ENCODE data around the gene SYN1. TPM values are rescaled to one million over a fixed set of nuclear protein-coding genes. Genes with fewer than 3 reads are reported as not detected.

SYN1 gene
- total RNA-seq, 1 donor from 2014 or later = 0.57 TPM

- intact Hi-C loops (cut with micrococcal nuclease) = no loop called here
Observed at GRCh38 chrX:47574547-47575301, 44.9 kb downstream of the SYN1 start.

- intact Hi-C loops (cut with micrococcal nuclease) = no loop called here
Observed at GRCh38 chrX:47574076-47574546, 45.5 kb downstream of the SYN1 start.

GRCh38 chrX:47573341-47574075 is 46.1 kb downstream of the SYN1 start:
- intact Hi-C loops (cut with micrococcal nuclease) = no loop called here

GRCh38 chrX:47572773-47573340 is 46.8 kb downstream of the SYN1 start:
- intact Hi-C loops (cut with micrococcal nuclease) = no loop called here

- intact Hi-C loops (cut with micrococcal nuclease) = no loop called here
Observed at GRCh38 chrX:47571896-47572295, 47.8 kb downstream of the SYN1 start.

GRCh38 chrX:47571215-47571614 is 48.4 kb downstream of the SYN1 start:
- intact Hi-C loops (cut with micrococcal nuclease) = no loop called here

- intact Hi-C loops (cut with micrococcal nuclease) = no loop called here
Observed at GRCh38 chrX:47570794-47571193, 48.9 kb downstream of the SYN1 start.

- intact Hi-C loops (cut with micrococcal nuclease) = loop anchor here (10.0 kb wide), 1 partner anchor 186 kb away; no protein-coding TSS in a partner anchor
Observed at GRCh38 chrX:47568656-47569295, 50.9 kb downstream of the SYN1 start.

- intact Hi-C loops (cut with micrococcal nuclease) = loop anchor here (10.0 kb wide), 1 partner anchor 188 kb away; no protein-coding TSS in a partner anchor
Observed at GRCh38 chrX:47566841-47567240, 52.8 kb downstream of the SYN1 start.

- intact Hi-C loops (cut with micrococcal nuclease) = loop anchor here (5.0 to 10.0 kb wide), 3 partner anchors 158 to 463 kb away; no protein-coding TSS in a partner anchor
Observed at GRCh38 chrX:47564438-47565085, 55.1 kb downstream of the SYN1 start.

- intact Hi-C loops (cut with micrococcal nuclease) = loop anchor here (5.0 to 10.0 kb wide), 3 partner anchors 158 to 463 kb away; no protein-coding TSS in a partner anchor
Observed at GRCh38 chrX:47563801-47564315, 55.8 kb downstream of the SYN1 start.

- intact Hi-C loops (cut with micrococcal nuclease) = loop anchor here (5.0 to 10.0 kb wide), 3 partner anchors 160 to 465 kb away; no protein-coding TSS in a partner anchor
Observed at GRCh38 chrX:47562615-47563243, 56.9 kb downstream of the SYN1 start.

- intact Hi-C loops (cut with micrococcal nuclease) = loop anchor here (1.0 to 10.0 kb wide), 10 partner anchors 21 to 466 kb away; partner anchors contain the start of genes CDK16, ELK1, TIMP1 and UBA1
Observed at GRCh38 chrX:47561659-47562151, 58.0 kb downstream of the SYN1 start.

- intact Hi-C loops (cut with micrococcal nuclease) = loop anchor here (1.0 to 10.0 kb wide), 10 partner anchors 21 to 466 kb away; partner anchors contain the start of genes CDK16, ELK1, TIMP1 and UBA1
Observed at GRCh38 chrX:47560934-47561658, 58.6 kb downstream of the SYN1 start, which contains the start of gene ARAF. ARAF (plus strand) TSS chrX:47561205; CDS start chrX:47562968, 1,763 bp downstream.

GRCh38 chrX:47560179-47560933 is 59.3 kb downstream of the SYN1 start:
- intact Hi-C loops (cut with micrococcal nuclease) = loop anchor here (2.0 to 10.0 kb wide), 4 partner anchors 162 to 467 kb away; partner anchors contain the start of gene ZNF81

GRCh38 chrX:47558436-47558835 is 61.2 kb downstream of the SYN1 start:
- intact Hi-C loops (cut with micrococcal nuclease) = no loop called here

GRCh38 chrX:47556045-47556623 is 63.5 kb downstream of the SYN1 start:
- intact Hi-C loops (cut with micrococcal nuclease) = loop anchor here (1.0 kb wide), 1 partner anchor 338 kb away; the partner anchor contains the start of gene CDK16

Measured in T-helper 2 cell treated with Interferon-gamma antibody and Interleukin-4, amounts not matched to agents 100 ng/mL and 5 ng/mL, for 36 hours (primary cell).